GM18951 (cell line): Measurements from ENCODE around the gene EYS.

Experiments used
- POLR2A ChIP-seq: IDR thresholded peaks from 4 replicates; pipeline ENCODE4 v1.6.1; 2011; ENCODE audit warnings: mild to moderate bottlenecking; ENCODE audit not compliant: insufficient read length, insufficient read depth; ENCODE audit errors: extremely low read depth
- in situ Hi-C: fragments of 300-500 bp; cut with MboI; formaldehyde crosslinking; loops from one replicate; pipeline ENCODE4 v1.12.0; 2022; ENCODE audit warnings: low sequenced_read_pairs, mixed read lengths, inconsistent platforms; ENCODE audit not compliant: unreplicated experiment

EYS gene

DNA sequence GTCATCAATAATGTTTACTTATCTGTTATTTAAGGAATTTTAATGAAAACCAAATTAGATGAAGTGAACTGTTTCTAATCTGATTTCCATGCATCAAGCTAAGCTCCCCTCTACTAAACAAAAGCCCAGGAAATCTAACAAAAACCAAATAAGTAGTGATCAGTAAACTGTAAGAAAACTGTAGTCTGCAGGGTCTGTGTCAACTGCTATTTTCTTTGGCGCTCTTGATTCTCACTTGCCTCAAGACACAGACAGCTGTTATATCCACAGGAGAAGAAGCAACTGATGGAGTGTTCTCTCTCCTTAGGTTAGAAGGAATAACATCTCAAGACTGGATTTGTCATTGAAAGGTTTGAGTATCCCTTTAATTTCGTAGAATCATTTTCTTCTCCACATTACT is 1777.9 kb downstream of the EYS start:
- no peak for TF ChIP-seq POLR2A
- in situ Hi-C loops = loop anchor here (25.0 kb wide), 1 partner anchor 408 kb away; no protein-coding TSS in a partner anchor

DNA sequence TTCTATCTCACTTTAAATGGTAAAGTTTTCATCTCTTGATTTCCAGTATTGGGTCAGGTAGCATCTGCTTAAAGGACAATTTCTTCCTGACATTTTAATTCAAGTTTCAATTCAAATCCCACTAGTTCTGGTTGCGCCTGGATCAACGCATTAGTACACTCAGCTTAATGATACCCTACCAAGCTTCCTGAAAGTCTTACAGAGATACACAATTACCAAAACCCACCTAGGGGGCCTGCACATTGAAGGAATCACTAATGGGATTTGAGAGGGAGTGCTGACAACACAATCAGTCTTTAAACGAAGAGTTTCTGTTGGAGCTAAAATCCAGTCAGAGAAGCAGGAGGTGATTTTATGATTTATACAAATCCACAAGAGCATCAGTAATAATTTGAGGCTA is 1778.4 kb downstream of the EYS start:
- no peak for TF ChIP-seq POLR2A
- in situ Hi-C loops = loop anchor here (25.0 kb wide), 1 partner anchor 409 kb away; no protein-coding TSS in a partner anchor

DNA sequence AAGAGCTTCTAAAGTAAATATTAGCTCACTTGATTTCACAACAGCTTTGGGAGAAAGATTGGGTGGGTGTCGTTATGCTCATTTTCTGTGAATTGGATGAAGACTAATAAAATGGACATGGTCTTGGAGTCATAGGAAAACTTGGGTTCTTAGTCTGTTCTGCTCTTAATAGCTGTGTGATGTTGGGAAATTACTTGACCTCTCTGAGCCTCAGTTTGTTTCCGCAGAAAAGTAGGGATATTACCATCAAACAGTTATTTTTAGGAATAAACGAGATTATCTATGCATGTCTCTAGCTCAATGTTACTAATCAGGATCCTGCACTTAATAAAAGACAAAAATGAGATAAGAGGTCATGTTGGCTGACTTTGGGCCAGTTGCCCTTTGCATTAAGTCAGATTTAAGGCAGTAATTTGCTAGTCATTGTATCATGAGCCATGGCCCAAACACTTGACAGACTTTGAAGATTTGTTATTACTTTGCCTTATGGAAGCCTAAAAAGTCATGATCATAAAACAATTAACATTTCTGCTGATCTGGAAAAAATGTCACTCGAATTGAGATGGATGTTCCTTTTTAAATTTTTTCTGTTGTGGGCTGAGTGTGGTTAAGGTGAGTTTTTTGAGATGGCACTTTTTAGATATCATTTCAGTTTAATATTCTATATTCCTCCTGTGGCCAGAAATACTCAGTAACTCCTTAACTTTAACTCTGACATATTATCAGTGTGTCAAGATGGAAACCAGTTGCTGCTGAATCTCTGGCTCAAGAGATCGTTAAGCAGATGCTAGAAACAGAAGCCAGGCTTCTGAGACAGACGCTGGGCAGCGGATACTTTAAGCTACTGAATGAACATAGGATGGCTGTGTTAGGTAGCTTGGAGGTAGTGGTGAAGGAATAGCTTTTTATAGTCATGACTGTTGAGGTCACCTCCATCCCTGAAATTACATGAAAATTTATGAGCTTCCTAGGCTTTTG is 1779.8 kb downstream of the EYS start:
- in situ Hi-C loops = loop anchor here (25.0 kb wide), 1 partner anchor 410 kb away; no protein-coding TSS in a partner anchor
- no peak for TF ChIP-seq POLR2A

DNA sequence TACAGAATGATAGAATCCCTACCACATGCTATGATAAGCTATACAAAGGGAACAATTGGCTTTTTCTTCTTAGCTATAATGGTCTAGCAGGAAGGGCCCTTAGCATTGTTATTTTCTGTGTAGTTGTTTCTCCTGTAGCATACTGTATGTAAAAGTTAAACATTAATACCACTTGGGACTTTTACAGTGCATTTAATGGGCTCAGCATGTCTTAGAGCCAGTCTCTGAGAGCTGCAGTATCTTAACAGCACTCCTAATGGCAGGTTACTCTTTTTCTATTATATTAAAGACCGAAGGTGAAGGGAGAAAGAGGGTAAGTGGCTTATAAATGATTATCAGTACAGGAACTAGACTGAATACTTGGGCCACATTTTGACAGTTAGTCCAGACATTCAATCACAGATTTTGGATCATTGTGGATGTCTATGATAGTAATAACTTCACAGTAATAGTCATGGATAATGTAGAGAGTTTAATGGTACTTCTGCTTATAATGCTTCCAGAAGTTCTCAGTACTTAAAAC is 1780.7 kb downstream of the EYS start:
- in situ Hi-C loops = loop anchor here (25.0 kb wide), 1 partner anchor 411 kb away; no protein-coding TSS in a partner anchor
- no peak for TF ChIP-seq POLR2A

DNA sequence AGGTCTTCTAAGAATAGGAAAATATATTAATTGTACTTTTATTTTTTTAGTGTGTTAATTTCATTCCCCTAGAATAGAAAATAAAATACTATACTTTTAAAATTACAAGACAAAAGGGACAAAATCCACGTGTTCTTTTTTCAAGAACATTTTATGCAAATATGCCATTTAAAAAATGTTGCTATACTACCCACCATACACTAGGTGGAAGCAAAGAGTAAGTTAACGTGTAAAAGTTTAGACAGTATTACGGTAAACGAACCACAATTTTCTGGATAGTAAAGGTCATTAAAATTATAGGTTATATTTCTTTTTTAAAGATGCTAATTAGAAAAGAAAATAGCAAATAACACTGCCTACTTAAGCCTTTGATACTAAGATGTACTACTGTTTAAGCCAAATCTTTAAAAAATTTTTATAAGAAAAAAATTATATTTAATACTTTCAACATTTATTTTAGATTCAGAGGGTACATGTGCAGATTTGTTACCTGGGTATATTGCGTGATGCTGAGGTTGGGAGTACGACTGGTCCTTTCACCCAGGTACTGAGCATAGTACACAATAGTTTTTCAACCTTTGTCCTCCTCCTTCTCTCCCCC is 1783.8 kb downstream of the EYS start:
- in situ Hi-C loops = no loop called here
- no peak for TF ChIP-seq POLR2A

DNA sequence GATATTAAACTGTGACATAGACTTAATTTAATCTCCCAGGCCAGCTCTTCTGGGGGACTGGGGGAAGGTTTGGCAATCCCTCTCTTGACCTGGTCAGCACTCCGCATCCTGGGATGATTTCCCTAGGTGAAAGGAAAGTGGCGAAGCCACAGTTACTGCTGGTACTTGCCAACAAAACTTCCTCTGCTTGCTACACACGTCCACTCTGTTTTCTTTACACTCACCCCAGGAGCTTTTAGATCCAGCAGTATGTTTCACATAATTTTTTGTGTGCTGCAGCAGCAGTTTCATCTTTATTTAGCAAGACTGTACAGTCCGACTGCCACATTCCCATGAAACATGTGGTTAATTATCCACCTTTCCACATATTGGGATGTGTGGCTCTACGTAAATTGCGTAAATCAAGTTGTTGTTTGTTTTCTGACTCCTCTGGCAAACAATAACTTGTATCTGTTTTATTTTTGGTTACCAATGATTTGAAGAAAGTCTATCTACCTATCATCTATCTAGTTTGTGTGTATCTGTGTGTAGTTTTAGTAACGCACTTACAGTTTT is 1787.4 kb downstream of the EYS start:
- no peak for TF ChIP-seq POLR2A
- in situ Hi-C loops = no loop called here

DNA sequence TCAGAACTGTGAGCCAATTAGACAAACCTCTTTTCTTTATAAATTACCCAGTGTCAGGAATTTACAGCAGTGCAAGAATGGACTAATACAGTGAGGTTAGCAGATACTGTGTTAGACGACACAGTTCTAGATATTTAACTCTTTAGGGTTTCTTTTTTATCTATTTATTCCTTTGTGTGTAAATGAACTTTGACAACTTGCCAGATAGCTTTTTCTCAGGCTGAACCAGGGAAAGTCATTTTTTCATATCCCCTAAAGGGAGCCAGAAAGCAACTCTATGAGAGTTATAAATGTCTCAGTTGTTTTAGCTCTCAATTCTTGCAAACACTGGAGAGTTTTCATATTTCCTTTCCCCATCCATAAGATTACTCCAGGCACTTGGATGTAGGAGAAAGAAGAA is 1794.1 kb downstream of the EYS start:
- no peak for TF ChIP-seq POLR2A
- in situ Hi-C loops = no loop called here

DNA sequence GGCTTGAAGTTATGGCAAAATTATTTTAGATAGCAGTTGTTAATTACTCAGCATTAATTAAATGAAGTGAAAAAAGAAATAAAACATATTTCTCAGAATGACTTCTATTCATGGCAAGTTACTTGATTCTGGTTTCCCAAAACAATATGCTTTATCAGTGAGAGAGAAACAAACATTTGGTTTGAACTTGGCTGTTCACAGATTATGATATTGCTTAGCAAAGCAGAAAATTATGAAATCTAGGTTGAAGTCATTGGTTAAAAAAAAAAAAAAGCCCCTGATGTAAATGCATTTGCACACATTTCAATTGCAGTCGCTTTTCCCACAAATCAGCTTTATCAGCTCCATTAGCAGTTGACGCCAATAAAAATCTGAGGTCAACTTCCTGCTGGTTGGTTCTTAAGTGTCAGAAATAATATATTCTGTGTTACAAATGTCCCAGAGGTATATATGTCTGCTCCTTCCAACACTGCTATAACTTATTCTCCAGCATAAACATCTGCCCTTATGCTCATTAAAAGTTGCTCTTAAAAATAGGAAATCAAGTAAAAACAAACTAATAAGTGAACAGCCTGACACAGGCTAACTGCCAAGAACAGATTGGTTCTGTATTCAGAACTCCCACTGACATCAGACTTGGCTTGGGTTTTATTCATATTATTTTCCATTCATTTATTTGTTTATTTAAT is 1796.0 kb downstream of the EYS start:
- in situ Hi-C loops = no loop called here
- no peak for TF ChIP-seq POLR2A

DNA sequence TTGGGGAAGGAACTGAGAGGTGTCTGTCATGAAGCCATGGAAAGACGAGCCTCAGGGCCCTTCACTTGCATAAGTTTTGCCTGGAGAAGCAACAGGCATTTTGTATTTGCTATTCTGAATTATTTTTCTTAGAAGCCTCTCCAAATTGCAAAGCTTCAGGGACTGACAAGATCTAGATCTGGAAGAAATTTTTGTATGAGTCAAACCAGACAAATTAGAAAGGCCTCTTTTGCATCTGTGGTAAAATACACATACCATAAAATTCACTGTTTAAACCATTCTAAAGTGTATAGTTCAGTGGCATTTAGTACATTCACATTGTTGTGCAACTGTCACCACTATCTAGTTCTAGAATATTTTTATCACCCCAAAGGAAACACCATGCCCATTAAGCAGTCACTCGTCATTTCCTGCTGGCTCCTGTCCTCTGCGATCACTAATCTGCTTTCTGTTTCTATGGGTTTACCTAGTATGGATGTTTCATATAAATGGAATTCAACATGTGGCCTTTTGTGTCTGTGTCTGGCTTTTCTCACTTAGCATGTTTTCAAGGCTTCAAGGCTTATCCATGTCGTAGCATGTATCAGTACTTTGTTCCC is 1802.3 kb downstream of the EYS start:
- no peak for TF ChIP-seq POLR2A
- in situ Hi-C loops = no loop called here

DNA sequence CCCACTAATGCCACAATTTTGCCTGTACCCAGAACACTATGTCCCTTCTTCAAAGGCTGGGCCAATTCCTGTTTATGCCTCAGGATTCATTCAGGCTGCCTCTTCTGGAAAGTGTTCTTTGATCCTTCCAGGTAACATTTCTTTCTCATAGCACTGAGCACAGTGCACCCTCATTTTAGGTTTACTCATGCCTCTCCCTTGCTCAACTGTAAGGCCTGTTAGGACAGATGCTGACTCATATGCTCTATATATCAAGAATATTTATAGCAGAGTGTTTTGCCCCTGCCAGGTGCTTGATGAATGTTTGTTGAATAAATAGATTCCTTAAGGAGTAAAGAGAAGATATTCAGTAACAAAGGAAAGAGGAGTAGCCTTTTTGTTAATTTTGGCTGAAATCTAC is 1807.5 kb downstream of the EYS start:
- TF ChIP-seq POLR2A = no peak
- in situ Hi-C loops = no loop called here

DNA sequence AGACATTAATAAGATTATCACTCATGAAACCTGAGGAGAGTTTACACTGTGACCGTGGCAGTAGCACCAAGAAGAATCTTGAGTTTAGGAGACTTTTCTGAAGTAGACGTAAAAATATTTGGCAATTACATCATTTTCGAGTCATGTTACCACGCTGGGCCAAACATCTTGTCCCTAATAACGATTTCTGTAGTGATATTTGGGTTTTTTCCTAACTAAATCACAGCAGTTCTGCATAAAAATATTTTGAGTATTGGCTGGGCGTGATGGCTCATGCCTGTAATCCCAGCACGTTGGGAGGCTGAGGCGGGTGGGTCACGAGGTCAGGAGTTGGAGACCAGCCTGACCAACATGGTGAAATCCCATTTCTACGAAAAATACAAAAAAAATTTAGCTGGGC is 1809.1 kb downstream of the EYS start:
- no peak for TF ChIP-seq POLR2A
- in situ Hi-C loops = no loop called here

DNA sequence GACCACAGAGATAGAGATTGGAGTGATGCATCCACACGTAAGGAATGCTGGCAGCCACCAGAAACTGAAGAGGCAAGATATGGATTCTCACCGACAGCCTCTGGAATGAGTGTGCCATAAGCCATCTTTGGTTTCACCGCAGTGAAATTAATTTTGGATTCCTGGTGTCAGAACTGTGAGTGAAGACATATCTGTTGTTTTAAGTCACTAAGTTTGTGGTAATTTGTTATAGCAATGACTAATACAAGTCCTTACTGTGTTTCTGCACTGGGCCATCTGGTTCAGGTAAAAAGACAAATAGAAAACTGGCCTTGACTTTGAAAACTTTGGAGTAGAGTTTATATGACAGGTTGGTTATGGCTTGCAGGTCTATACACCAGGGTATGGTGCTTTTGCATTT is 1809.6 kb downstream of the EYS start:
- no peak for TF ChIP-seq POLR2A
- in situ Hi-C loops = no loop called here
